ENCODE results near the gene ZNF30. TPM values are rescaled to one million over a fixed set of nuclear protein-coding genes. Genes with fewer than 3 reads are reported as not detected.

ZNF30 gene
- total and polyA plus RNA-seq, 2 of the 4 experiments (the other 2 are of a cell fraction), result 1.3 to 2.9 TPM

GRCh38 chr19:34881982-34882381 is 44.7 kb upstream of the ZNF30 start:
- intact Hi-C loops (cut with micrococcal nuclease), result loop anchor here (5.0 kb wide), 1 partner anchor 35 kb away; no protein-coding TSS in a partner anchor
- TF ChIP-seq USF2 (IDR thresholded peaks at IDR 0.05; ENCODE audit: low read depth, low read length) (no peak), POLR2A (IDR thresholded peaks at IDR 0.05; ENCODE audit: low read depth, low read length) (no peak), FOS (IDR thresholded peaks at IDR 0.05; ENCODE audit: low read depth, low read length) (no peak), RFX5 (IDR thresholded peaks at IDR 0.05; ENCODE audit: low read depth, low read length) (no peak), SMC3 (IDR thresholded peaks at IDR 0.05; ENCODE audit: low read depth, low read length) (no peak), CHD1 (IDR thresholded peaks at IDR 0.05; ENCODE audit: low read depth, low read length) (no peak), CEBPB (IDR thresholded peaks at IDR 0.05; ENCODE audit: low read depth, low read length) (no peak), CTCF (conservative IDR thresholded peaks at IDR 0.05; ENCODE audit: low read depth, low read length) (no peak), MXI1 (IDR thresholded peaks at IDR 0.05; ENCODE audit: borderline replicate concordance, low read depth, low read length) (no peak), RCOR1 (IDR thresholded peaks at IDR 0.05; ENCODE audit: insufficient replicate concordance, low read length) (no peak), MAFK (IDR thresholded peaks at IDR 0.05; ENCODE audit: low read depth, low read length) (no peak), ELK1 (IDR thresholded peaks at IDR 0.05; ENCODE audit: borderline replicate concordance, low read depth, low read length) (no peak), NFE2L2 (IDR thresholded peaks at IDR 0.05; ENCODE audit: low read depth, low read length) (no peak), MAZ (IDR thresholded peaks at IDR 0.05; ENCODE audit: borderline replicate concordance, low read depth, low read length) (no peak), BHLHE40 (IDR thresholded peaks at IDR 0.05; ENCODE audit: low read depth, low read length) (no peak), RAD21 (IDR thresholded peaks at IDR 0.05; ENCODE audit: low read length) (no peak)
- Histone ChIP-seq H3K27me3 (ENCODE audit: control insufficient read depth, insufficient read depth, low read length) (no peaks in the 10 kb centered on the region), H2AK5ac (ENCODE audit: low read depth, low read length) (no peak overlapping the region), H3K56ac (ENCODE audit: extremely low read depth, insufficient read depth, low read length) (no peak overlapping the region), H4K8ac (ENCODE audit: low read depth in 2 of 2, low read length in 2 of 2) (no peak overlapping the region), H2BK120ac (ENCODE audit: low read depth, low read length) (no peak overlapping the region), H2BK15ac (ENCODE audit: low read depth, low read length) (no peak overlapping the region), H4K20me1 (ENCODE audit: insufficient read depth, low read length) (no peaks in the 10 kb centered on the region), H3K4me2 (ENCODE audit: low read depth, low read length) (no peak overlapping the region), H3K36me3 (ENCODE audit: control insufficient read depth, insufficient read depth, low read length) (no peaks in the 10 kb centered on the region), H3K9me1 (ENCODE audit: insufficient read depth, low read length) (no peaks in the 10 kb centered on the region), H3K14ac (replicated peaks; ENCODE audit: low read depth, low read length) (no peak overlapping the region), H3K4me3 (ENCODE audit: insufficient read depth, low read depth, low read length) (no peak overlapping the region), H2AK9ac (replicated peaks; ENCODE audit: low read depth, low read length, poor library complexity) (no peak overlapping the region), H2BK20ac (ENCODE audit: low read depth, low read length) (no peak overlapping the region), H3K4ac (ENCODE audit: low read depth, low read length) (no peak overlapping the region), H2BK5ac (ENCODE audit: low read depth, low read length, poor library complexity, severe bottlenecking) (no peak overlapping the region), H3K4me1 (ENCODE audit: control insufficient read depth, insufficient read depth, low read length) (no peaks in the 10 kb centered on the region), H2AFZ (replicated peaks; ENCODE audit: low read length, poor library complexity) (no peak overlapping the region), H3K9me3 (ENCODE audit: control insufficient read depth, insufficient read depth, low read length) (no peaks in the 10 kb centered on the region; the same call in 1 of the 2 replicates), H3K23ac (ENCODE audit: low read depth, low read length) (no peak overlapping the region), H3K79me1 (ENCODE audit: low read depth in 1 of 2, low read length in 2 of 2) (no peaks in the 10 kb centered on the region), H4K5ac (ENCODE audit: low read depth, low read length) (no peak overlapping the region), H3K18ac (ENCODE audit: low read depth, low read length) (no peak overlapping the region), H3K27ac (ENCODE audit: insufficient read depth, low read length) (no peak overlapping the region), H4K91ac (ENCODE audit: insufficient read depth, low read depth, low read length) (no peak overlapping the region), H3K9ac (ENCODE audit: low read depth, low read length) (no peak overlapping the region)
- in situ Hi-C loops (cut with MboI; ENCODE audit: low sequenced_read_pairs), result no loop called here
- DNase-seq (peak; percentile 24), ATAC-seq (ENCODE audit: low read depth) (peak; percentile 64)
- ChIA-PET CTCF (no interaction called here), POLR2A (ENCODE audit: unreplicated experiment) (no interaction called here)
- no CpG with 5 or more reads among the region's 1 CpG for WGBS, 2 experiments (ENCODE audit: extremely low coverage in 2 of 2, insufficient read length in 1 of 2)
- dilution Hi-C loops (cut with HindIII; ENCODE audit: low sequenced_read_pairs, unreplicated experiment), result no loop called here
- BruUV-seq (replicated peaks), result no TSS peak
